HG03469 (cell line): ENCODE results near the gene ZSCAN29.
A peak's percentile ranks its signal among the peaks of the same experiment; 100 is the strongest.

Experiments
- ATAC-seq: cut with Tn5 transposase; IDR thresholded peaks from one replicate; pipeline ENCODE4 v1.9.1; 2021; ENCODE audit warnings: mild to moderate bottlenecking, moderate library complexity, moderate number of reproducible peaks; ENCODE audit not compliant: unreplicated experiment

Gene ZSCAN29

DNA sequence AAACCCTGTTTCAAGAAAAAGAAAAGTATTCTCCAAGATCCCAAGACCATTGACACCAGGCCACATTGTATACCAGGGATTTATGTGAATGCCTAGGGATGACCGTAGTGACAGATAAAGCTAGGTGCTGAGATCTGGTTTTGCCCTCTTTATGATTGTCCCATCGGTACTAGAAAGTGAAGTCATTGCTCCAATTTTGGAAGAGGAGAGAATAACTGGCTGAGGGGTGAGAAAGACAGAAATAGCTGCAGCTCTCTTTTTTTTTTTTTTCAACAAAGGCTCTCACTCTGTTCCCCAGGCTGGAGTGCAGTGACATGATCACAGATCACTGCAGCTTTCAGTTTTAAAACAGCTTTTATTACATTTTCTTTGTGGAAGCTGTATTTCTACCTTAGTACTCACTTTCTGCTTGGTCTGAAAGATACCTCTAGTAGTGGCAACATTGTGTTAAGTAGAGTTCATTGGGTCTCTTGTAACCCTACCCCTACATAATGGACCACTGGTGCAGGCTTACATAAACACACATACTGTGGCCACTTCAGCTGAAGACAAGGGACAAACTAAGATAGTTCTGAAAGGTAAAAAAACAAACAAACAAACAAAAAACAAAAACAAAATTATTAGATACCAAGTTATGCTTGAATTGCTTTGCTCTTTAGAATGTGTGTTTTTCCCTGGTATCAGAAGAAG, 18.0 kb downstream of the ZSCAN29 start:
- ATAC-seq: no peak

DNA sequence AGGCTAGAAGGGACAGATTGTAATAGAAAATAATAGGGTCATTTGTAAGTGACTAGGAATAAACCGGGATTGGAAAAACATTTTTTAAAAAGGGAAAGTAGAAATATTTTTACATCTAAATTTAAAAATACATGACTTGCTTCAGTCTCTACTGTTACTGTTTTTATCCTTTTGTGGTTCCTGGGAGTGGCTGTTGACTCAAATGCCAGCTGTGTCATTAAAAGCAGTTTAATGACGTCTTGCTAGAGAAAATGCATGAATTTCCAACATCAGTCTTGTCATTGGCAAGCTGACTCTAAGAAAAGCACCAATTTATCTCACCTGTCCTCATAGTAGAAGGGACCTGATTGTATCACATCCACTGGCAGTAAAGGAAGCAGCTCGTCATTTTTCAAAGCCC, 23.7 kb downstream of the ZSCAN29 start:
- no peak for ATAC-seq

DNA sequence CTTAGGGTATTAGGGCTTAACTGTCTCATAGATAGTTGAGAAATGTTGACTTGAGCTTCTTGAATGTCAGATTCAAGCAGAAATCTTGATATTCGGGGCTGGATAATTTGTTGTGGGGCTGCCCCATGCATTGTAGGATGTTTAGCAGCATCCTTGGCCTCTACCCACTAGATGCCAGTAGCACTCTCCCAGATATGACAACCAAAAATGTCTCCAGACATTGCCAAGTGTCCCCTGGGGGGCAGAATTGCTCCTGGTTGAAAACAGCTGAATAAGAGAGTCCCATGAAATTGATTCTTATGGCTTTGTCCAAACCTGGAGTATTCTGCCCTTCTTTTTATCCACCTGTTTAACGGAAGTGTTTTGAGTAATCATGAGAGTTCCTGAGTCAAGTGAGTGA, 24.5 kb downstream of the ZSCAN29 start:
- ATAC-seq: no peak

DNA sequence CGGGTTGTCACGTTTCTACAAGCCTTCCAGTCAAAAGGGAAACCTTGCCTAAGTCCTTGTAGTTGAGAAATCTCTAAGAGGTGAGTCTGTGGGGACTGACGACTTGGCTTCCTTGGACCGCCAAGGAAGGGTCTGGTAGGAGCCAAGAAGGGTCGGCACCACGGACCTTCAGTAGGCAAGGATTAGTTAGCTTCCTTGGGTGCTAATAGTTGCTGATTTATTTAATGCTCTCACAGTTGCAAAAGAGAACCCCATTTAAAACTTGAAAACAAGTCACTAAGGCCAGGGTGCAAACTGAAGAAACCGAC, 40.1 kb downstream of the ZSCAN29 start:
- ATAC-seq: peak; percentile 18

DNA sequence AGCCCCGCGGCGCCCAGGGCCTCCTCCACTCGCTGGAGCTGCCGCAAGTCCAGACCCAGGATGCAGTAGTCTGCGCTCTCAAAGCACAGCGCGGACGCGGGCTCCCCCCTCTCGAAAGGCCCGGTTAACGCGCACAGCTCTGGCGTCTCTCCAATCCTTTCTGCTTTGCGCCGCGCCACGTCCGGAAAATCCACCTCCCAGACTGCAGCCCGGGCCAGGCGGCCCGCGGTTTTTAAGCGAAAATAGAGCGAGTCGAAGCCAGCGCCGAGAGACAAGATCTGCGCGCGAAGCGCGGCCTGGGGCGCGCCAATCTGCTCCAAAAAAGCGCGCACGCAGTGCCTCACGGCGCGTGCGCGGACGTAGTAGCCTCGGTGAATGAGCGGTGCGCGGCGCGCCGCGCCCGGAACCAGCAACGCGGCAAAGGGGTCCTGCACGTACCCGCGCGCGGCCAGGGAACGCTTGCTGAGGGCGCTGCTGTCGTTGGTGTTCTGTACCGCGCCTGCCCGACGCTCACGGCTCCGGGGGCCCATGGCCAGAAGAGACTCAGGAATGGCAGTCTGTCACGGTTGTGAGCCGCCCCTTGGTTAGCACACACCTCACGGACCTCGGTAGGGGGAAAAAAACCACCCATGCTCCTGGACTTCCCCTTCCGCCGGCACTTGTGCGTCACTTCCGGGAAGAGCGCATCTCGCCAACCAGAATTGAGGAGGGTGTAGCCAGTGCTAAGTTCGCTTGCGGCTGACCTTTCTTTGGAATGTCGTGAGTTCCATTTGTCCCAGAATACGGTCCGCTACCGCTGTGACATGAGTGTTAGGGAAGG, 40.7 kb downstream of the ZSCAN29 start, which contains the start of gene LCMT2:
LCMT2 (minus strand) TSS at position 614 of the 820 bp plus-strand sequence; CDS start at position 530, 84 bp downstream.
- ATAC-seq: peak; percentile 57

DNA sequence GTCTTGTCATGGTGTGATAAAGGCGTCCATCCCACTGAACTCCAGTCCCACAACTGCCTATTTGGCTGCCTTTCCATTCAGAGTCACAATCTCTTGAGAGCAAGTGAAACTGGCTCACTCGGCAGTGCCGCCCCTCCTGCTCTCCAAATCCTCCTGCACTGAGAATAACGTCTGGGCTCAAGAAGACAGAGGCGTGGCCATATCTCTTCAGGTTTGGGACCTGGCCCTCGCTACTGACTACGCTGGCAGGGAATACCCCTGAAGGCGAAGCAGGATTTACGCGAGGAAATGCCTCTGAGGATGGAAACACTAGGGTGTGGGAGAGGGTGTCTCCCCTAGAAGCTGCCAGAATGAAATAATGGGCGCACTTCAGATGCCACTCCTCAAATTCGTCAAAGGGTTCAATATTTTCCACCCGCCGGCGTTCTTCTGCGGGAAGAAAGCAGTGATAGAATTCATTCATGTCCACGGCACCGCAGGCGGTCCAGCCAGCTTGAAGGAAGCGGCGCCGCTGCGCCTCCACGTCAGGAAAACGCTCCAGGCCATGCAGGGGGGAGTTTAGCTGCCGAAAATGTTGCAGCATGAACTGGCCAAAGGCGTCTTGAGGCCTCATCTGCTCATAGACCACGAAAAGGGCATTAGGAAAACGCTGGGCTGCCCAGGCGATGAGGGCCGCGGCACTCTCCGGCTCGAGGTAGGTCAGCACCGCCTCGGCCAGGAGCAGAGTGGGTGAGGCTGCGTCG, 41.5 kb downstream of the ZSCAN29 start:
- no peak for ATAC-seq

DNA sequence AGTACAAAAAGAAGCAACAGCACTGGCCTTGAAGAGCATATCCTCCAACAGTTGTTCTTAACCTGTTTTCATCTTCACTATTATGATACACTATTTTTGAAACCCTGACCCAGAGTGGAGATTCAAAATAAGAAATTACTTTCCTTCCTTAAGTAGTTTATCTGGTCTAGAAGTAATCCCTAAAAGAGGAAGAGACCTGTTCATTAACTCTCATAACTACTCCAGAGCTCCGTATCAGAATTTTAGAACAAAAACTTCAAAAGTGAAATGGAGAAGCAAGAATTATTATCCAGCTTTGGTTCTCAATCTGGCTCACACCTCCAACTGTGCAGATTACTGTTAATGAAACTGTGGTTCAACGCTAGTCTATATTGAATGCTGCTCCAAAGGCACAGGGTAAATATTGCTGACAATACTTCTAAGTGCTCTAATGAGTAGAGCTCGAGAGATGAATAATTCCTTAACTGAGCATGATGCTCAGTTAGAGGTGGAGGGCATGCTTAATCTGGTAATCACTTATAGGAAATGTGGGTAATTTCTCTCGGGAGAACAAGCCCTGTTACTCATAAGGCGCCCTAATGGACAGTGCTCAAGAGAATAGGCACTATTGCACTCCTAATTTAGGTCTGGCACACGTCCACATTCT, 45.7 kb downstream of the ZSCAN29 start:
- ATAC-seq: no peak

DNA sequence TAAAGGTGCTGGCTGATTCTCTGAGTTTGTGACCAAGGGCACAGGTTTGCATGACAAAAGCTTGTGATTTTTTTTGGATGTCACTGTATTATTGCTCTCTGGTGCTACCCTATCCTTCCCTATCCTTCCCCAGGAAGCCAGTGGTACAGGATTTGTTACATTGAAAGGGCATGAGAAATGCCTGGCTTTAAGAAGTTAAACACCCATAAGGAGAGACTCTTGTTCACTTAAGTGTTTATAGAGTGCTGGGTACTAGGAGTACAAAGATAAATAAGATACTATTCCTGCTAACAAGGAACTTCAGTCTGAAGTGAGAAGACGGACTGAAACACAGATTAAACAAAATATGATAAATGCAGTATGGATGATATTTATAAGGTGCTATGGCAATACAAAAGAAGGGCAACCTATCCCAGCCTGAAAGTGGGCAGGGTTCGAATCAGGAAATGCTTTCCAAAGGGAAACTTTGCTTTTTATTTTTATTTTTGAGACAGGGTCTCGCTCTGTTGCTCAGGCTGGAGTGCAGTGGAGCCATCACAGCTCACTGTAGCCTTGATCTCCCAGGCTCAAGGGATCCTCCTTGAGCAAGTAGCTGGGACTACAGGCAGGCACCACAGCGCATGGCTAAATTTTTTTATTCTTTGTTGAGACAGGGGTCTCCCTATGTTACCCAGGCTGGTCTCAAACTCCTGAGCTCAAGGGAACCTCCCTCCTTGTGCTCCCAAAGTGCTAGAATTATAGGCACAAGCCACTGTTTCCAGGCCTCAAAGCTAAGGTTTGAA, 51.7 kb downstream of the ZSCAN29 start:
- ATAC-seq: no peak

DNA sequence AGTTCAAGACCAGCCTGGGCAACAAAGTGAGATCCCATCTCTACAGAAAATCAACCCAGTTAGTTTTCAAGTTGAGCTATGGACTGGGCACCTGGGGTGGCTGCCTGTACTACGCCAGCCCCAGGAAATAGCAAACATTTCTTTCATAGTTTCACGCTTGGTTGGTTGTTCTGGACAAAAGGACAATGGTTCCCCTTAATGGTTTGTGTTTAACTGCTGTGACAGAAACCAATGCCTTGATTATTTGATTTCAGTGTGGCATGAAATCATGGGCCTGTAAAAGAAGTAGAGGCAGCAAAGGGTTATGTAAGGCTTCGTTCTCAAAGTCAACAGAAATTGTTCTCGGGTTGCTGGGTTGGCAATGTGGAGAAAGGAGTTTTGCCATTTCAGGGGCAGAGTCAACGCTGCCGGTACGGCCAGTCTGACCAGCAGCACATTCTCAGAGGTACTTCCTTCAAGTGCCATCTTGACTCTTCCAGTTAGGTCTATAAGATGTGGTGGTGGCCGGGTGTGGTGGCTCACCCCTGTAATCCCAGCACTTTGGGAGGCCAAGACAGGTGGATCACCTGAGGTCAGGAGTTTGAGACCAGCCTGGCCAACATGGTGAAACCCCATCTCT, 53.2 kb downstream of the ZSCAN29 start:
- ATAC-seq: no peak

DNA sequence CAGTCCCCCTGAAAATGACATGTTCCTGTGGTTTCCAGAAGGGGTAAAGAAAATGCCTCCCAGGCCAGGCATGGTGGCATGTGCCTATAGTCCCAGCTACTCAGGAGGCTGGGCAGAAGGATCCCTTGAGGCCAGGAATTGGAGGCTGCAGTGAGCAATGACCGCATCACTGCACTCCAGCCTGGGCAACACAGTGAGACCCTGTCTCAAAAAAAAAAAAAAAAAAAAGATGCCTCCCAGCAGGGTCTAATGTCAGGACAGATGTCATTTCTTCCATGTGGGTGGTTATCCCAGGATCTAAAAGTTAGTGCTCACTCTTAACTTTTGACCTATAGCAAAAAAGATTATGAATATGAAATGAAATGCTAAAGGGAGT, 53.9 kb downstream of the ZSCAN29 start:
- ATAC-seq: no peak

DNA sequence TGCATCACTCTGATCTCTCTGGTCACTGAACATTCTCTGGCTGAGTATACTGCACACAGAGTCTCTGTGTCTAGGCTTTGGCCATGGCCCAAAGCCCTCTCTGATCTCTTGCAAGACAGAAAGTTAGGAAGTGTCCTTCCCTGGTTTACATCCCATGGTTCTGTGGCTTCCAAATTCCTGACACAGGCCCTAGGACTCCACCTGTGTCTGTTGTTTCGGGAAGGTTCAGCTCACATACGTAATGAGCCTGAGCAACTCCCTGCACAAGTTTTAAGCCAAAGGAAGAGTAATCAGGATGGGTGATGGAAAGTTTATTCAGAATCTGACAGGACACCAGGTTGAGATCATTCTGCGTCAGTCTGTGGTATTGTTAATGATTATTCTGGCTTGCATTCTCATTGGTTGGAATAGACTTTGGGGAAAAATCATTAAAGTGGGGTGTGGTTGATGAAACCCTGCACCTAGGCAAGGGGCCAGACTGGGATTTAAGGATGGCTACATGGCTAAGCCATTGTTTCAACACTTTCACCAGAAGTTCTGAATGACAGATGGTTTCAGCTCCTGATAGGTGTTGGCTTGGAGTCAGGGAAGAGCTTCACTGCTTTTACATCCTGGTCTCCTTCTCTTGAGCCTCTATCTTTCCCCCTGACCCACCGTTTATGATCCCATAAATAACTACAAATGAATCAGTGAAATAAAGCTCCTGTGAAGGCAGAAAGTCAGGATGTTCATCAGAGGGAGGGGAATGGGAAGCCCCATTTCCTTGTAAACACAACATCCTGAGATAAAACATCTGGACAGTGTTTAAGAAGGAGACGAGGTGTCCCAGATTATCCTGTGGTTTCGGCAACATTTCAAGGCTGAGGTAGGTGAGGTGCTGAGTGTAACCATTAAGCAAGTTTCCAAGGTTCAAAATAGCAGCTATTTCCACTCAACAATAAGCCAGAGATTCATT, 54.5 kb downstream of the ZSCAN29 start:
- no peak for ATAC-seq

DNA sequence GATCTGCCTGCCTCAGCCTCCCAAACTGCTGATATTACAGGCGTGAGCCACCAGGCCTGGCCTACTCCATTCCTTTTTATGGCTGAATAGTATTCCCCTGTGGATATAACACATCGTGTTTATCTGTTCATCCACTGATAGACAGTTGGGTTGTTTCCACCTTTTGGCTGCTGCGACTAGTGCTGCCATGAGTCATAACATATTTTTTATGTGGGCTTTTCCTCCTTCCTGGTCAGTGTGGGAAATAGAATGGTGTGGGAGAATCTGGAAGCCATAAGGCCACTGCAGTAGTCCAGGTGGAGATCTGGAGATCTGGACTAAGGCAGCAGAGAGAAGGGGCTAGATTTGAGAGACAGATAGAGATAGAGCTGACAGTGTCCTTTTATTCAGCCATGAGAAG, 56.7 kb downstream of the ZSCAN29 start:
- no peak for ATAC-seq

DNA sequence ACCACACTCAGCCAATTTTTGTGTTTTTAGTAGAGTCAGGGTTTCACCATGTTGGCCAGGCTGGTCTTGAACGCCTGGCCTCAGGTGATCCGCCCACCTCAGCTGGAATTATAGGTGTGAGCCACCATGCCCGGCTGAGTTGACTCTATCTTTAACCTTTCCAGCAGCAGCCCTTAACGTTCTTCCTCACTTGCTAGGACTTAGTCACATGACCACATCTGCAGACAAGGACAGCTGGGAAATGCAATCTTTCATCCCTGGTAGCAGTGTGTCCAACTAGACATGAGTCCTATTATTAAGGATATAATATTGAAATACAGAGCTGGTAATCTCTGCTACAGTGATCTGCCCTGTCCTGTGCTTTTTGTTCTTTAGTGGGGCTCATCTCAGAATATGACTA, 58.5 kb downstream of the ZSCAN29 start:
- no peak for ATAC-seq
